HepG2 (cell line): Measurements from ENCODE around the gene ICE2. TPM values are rescaled to one million over a fixed set of nuclear protein-coding genes. Genes with fewer than 3 reads are reported as not detected.

Source experiments
- ATAC-seq: fragments of 200-7000 bp; cut with Tn5 transposase; 3 replicates; pipeline ENCODE4 v1.9.1; 2020; ENCODE audit warnings: mild to moderate bottlenecking, moderate library complexity
- BruUV-seq: library from RNA; stranded (reverse); fragments of 400-500 nt; replicated peaks from 2 replicates; lab custom pipeline; 2021; lab: Mats Ljungman, UMichigan
- CTCF ChIA-PET: fragments of 300-600 bp; formaldehyde crosslinking; extraction: SDS; loops from one replicate; lab custom pipeline; 2021; ENCODE audit warnings: low total read pairs, inconsistent platforms, low intra/inter-chr PET ratio; lab: Yijun Ruan, JAX
- POLR2A ChIA-PET: fragments of 350-600 bp; sonication (Branson Sonifier 250); formaldehyde crosslinking; loops from one replicate; lab custom pipeline; 2020; ENCODE audit warnings: antibody characterized with exemption, inconsistent platforms; lab: Yijun Ruan, JAX
- DNase-seq: peaks from one replicate; pipeline ENCODE4 v3.0.0-alpha.2; 2015; ENCODE audit warnings: low spot score
- FAIRE-seq: peaks from 3 replicates; lab custom pipeline; 2011; peaks lifted over from hg19 to GRCh38; lab: Jason Lieb, UNC
- H2AFZ ChIP-seq: one replicate; pipeline ENCODE4 v1.6.1; 2011; ENCODE audit warnings: low read length, inconsistent platforms
- H3K27ac ChIP-seq: fragments of 300-600 bp; 3 replicates; pipeline ENCODE4 v1.8.0; 2011; ENCODE audit warnings: mixed run types, mild to moderate bottlenecking, mixed read lengths, low read length, inconsistent platforms; ENCODE audit not compliant: insufficient read depth; ENCODE audit errors: extremely low read length
- H3K27me3 ChIP-seq, 2 experiments: fragments of 200-600 bp in 1 of 2; 2 replicates in 1 of 2; 3 replicates in 1 of 2; pipeline versions ENCODE4 v1.6.0 to v1.8.0; 2011; ENCODE audit warnings: low read length in 2 of 2, mild to moderate bottlenecking in 2 of 2, moderate library complexity in 2 of 2, inconsistent platforms in 1 of 2; ENCODE audit not compliant: insufficient read depth in 2 of 2, control insufficient read depth in 1 of 2
- H3K36me3 ChIP-seq, 2 experiments: fragments of 200-600 bp in 1 of 2; replicated peaks in 1 of 2; 2 replicates in 1 of 2; 3 replicates in 1 of 2; pipeline versions ENCODE4 v1.5.1 to v1.8.0; 2011; ENCODE audit warnings: low read length in 2 of 2, inconsistent platforms in 1 of 2; ENCODE audit not compliant: insufficient read depth in 2 of 2, control insufficient read depth in 1 of 2
- H3K4me1 ChIP-seq: 2 replicates; pipeline ENCODE4 v1.5.1; 2012; ENCODE audit warnings: low read length, inconsistent platforms; ENCODE audit not compliant: insufficient read depth
- H3K4me2 ChIP-seq: 2 replicates; pipeline ENCODE4 v1.6.0; 2011; ENCODE audit warnings: low read depth, low read length, inconsistent platforms
- H3K4me3 ChIP-seq, 3 experiments: fragments of 200-600 bp in 1 of 3; sonication (generic), shearing (Covaris generic) in 1 of 3; replicated peaks in 1 of 3; 2 replicates each; pipeline ENCODE4 v1.5.1; 2011 to 2016; ENCODE audit warnings: low read length in 3 of 3, inconsistent platforms in 2 of 3, low read depth in 2 of 3, mild to moderate bottlenecking in 2 of 3, control low read depth in 1 of 3, mixed read lengths in 1 of 3; ENCODE audit not compliant: insufficient read depth in 1 of 3
- H3K79me2 ChIP-seq: one replicate; pipeline ENCODE4 v1.6.1; 2011; ENCODE audit warnings: low read length, inconsistent platforms; ENCODE audit not compliant: insufficient read depth
- H3K9ac ChIP-seq: 2 replicates; pipeline ENCODE4 v1.6.0; 2011; ENCODE audit warnings: mild to moderate bottlenecking, low read depth, low read length, inconsistent platforms; ENCODE audit not compliant: insufficient read depth
- H3K9me3 ChIP-seq: 2 replicates; pipeline ENCODE4 v1.5.1; 2012; ENCODE audit warnings: mild to moderate bottlenecking, low read length
- H4K20me1 ChIP-seq: 2 replicates; pipeline ENCODE4 v1.6.0; 2011; ENCODE audit warnings: inconsistent platforms, mild to moderate bottlenecking, low read length, moderate library complexity; ENCODE audit not compliant: insufficient read depth
- CREM ChIP-seq, 2 experiments: sonication (generic) in 1 of 2; formaldehyde crosslinking in 1 of 2; IDR thresholded peaks; 2 replicates each; pipeline versions ENCODE4 v1.4.0 to v1.6.1; 2016 to 2020; ENCODE audit warnings: antibody characterized with exemption in 1 of 2, mild to moderate bottlenecking in 1 of 2, missing genetic modification reagents in 1 of 2
- JDP2 ChIP-seq: sonication (generic); formaldehyde crosslinking; IDR thresholded peaks from 2 replicates; pipeline ENCODE4 v1.8.1; 2022; ENCODE audit warnings: missing genetic modification reagents, borderline replicate concordance
- NFATC3 ChIP-seq: sonication (generic); formaldehyde crosslinking; IDR thresholded peaks from 2 replicates; pipeline ENCODE4 v1.5.1; 2020; ENCODE audit warnings: mild to moderate bottlenecking, missing genetic modification reagents
- NFIC ChIP-seq: IDR thresholded peaks from 2 replicates; pipeline ENCODE4 v1.6.1; 2012; ENCODE audit warnings: mild to moderate bottlenecking, low read length, inconsistent platforms
- RCOR2 ChIP-seq: IDR thresholded peaks from 2 replicates; pipeline ENCODE4 v1.6.1; 2016; ENCODE audit warnings: missing biosample characterization, missing genetic modification reagents
- TCF12 ChIP-seq, 2 experiments: fragments of 450-650 bp in 1 of 2; sonication (generic) in 1 of 2; formaldehyde crosslinking in 1 of 2; IDR thresholded peaks; 2 replicates each; pipeline versions ENCODE4 v1.6.1 to v1.8.0; 2017 to 2022; ENCODE audit warnings: antibody characterized with exemption in 1 of 2, mild to moderate bottlenecking in 1 of 2, missing genetic modification reagents in 1 of 2, moderate library complexity in 1 of 2
- TCF7 ChIP-seq: sonication (generic); IDR thresholded peaks from 2 replicates; pipeline ENCODE4 v1.6.1; 2016; ENCODE audit warnings: antibody characterized with exemption, low read depth
- XRCC5 ChIP-seq: fragments of 200-400 bp; formaldehyde crosslinking; optimal IDR thresholded peaks from 2 replicates; pipeline ENCODE3; 2017; ENCODE audit warnings: mild to moderate bottlenecking, low read length
- ZBTB21 ChIP-seq: sonication (generic); formaldehyde crosslinking; IDR thresholded peaks from 2 replicates; pipeline ENCODE4 v1.4.0; 2020; ENCODE audit warnings: missing genetic modification reagents
- ZFP36L1 ChIP-seq: sonication (generic); formaldehyde crosslinking; IDR thresholded peaks from 2 replicates; pipeline ENCODE4 v1.8.0; 2022; ENCODE audit warnings: mild to moderate bottlenecking, missing genetic modification reagents, moderate library complexity
- ZNF143 ChIP-seq: sonication (generic); formaldehyde crosslinking; IDR thresholded peaks from 2 replicates; pipeline ENCODE4 v1.4.0; 2020; ENCODE audit warnings: missing genetic modification reagents
- ZNF607 ChIP-seq: sonication (generic); formaldehyde crosslinking; IDR thresholded peaks from 2 replicates; pipeline ENCODE4 v1.5.1; 2020; ENCODE audit warnings: missing genetic modification reagents, mild to moderate bottlenecking, borderline replicate concordance
- ZNF747 ChIP-seq: sonication (generic); formaldehyde crosslinking; IDR thresholded peaks from 2 replicates; pipeline ENCODE4 v1.8.1; 2023; ENCODE audit warnings: missing genetic modification reagents, mild to moderate bottlenecking, borderline replicate concordance
- WGBS: methylation state at CpG from one replicate; pipeline ENCODE4 v1.1.6; 2017; ENCODE audit warnings: low lambda C conversion rate; 5-methylcytosine and 5-hydroxymethylcytosine counted together
- in situ Hi-C: cut with HindIII; loops from 2 replicates; pipeline ENCODE4 v1.10.0; 2017; ENCODE audit warnings: low pct_unique_long_range_greater_than_20kb; ENCODE audit not compliant: extremely low pct_ligation_motif_present
- intact Hi-C: fragments of 100-400 bp; cut with micrococcal nuclease; formaldehyde crosslinking; loops from one replicate; pipeline ENCODE4 v1.10.0; 2022; ENCODE audit not compliant: unreplicated experiment
- polyA plus RNA-seq, 8 experiments: library from polyadenylated mRNA; depleted of rRNA in 3 of 8; stranded (reverse) in 7 of 8; unstranded in 1 of 8; fragments of >200 nt; fragmentation: Illumina TruSeq in 4 of 8; extraction: Trizol in 4 of 8; gene quantifications; 2 replicates each; pipeline versions ENCODE4 v1.2.1 to v1.2.3, GENCODE V29; 2011 to 2016; ENCODE audit warnings: low read depth in 4 of 8, missing spikeins in 1 of 8, mixed read lengths in 1 of 8; ENCODE audit not compliant: insufficient read depth in 1 of 8
- total RNA-seq, 5 experiments: library from RNA; depleted of rRNA; stranded (reverse); fragments of >200 nt; fragmentation: Illumina TruSeq; extraction: Trizol; gene quantifications; 2 replicates each; pipeline ENCODE4 v1.2.3, GENCODE V29; 2016; ENCODE audit warnings: low read depth in 1 of 5
- TF ChIP-seq, protein P1 (sequence below): sonication (generic); formaldehyde crosslinking; IDR thresholded peaks from 2 replicates; pipeline ENCODE4 v1.8.1; 2023; ENCODE audit warnings: missing genetic modification reagents, inconsistent platforms, borderline replicate concordance

The ICE2 gene
- total and polyA plus RNA-seq, 2 of the 13 experiments (the other 11 are each of a cell fraction or from before 2014, with no cell fraction given): 24.8 to 26.4 TPM

DNA sequence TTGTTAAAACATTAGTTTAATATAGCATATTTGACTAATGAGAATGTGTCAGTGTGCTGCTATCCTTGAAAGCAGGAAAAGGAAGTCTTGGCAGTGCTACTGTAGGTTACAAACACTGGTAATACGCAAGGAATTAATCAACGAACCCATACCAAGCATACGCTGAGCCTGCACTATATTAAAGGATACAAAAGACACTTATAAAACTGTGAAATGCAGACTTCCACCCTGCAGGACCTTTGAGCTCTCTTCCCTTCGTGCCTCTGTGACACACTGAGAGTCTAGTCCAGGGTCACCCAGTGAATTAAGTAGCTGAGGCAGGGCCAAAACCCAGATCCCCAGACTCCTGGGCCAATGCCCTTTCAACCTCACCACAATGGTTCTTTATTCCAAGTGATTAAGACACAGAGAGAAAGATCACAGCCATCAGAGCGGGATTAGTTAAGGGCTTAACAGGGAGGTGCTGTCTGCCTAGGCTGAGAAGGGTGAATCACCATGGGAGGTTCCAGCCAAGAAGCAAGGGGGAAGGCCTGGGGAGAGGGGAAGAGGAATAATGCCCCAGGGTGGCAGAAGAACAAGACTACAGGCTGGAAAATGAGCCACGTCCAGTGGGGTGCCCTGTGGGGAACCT is 88.0 kb downstream of the ICE2 start (continued):
- TF ChIP-seq, protein P1, sequence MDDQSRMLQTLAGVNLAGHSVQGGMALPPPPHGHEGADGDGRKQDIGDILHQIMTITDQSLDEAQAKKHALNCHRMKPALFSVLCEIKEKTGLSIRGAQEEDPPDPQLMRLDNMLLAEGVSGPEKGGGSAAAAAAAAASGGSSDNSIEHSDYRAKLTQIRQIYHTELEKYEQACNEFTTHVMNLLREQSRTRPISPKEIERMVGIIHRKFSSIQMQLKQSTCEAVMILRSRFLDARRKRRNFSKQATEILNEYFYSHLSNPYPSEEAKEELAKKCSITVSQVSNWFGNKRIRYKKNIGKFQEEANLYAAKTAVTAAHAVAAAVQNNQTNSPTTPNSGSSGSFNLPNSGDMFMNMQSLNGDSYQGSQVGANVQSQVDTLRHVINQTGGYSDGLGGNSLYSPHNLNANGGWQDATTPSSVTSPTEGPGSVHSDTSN (CRISPR knock-in tag): no peak
- TF ChIP-seq ZNF607 (CRISPR knock-in tag): 0 out of 2 replicates have a peak, but pooled peaks have one; percentile 33
- TF ChIP-seq ZNF143 (CRISPR knock-in tag): no peak
- TF ChIP-seq NFIC: 0 out of 2 replicates have a peak, but pooled peaks have one; percentile 28
- peak; percentile 56 for TF ChIP-seq XRCC5
- no peak for TF ChIP-seq ZBTB21 (CRISPR knock-in tag)
- peak; percentile 78 for TF ChIP-seq RCOR2 (CRISPR knock-in tag)
- no peak; the same call in 1 of the 2 replicates for TF ChIP-seq CREM (IDR thresholded peaks at IDR 0.05)
- TF ChIP-seq CREM (CRISPR knock-in tag; IDR thresholded peaks at IDR 0.05): no peak
- TF ChIP-seq TCF7: peak; percentile 32
- TF ChIP-seq TCF12 (IDR thresholded peaks at IDR 0.05): no peak
- no peak for TF ChIP-seq TCF12 (CRISPR knock-in tag; IDR thresholded peaks at IDR 0.05)
- TF ChIP-seq NFATC3 (CRISPR knock-in tag): no peak
- TF ChIP-seq, all 625 proteins: peak for 42

DNA sequence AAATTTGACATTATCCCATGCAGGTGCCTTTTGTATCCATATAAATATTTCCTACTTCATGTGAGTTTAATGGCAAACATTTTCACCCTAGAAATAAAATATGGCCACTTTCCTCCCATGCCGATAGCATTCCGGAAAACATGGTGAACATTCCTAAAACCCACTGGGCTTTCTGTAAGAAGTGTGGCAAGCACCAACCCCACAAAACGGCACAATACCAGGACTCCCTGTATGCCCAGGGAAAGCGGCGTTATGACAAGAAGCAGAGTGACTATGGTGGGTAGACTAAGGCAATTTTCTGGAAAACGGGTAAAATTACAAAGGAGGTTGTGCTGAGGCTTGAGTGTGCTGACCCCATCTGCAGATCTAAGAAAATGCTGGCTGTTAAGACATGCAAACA is 88.7 kb downstream of the ICE2 start:
- H3K9me3 ChIP-seq: no peaks in the 10 kb centered on the region
- no peak for TF ChIP-seq ZNF747 (CRISPR knock-in tag)
- 0 out of 2 replicates have a peak, but pooled peaks have one; percentile 10 for TF ChIP-seq ZFP36L1 (CRISPR knock-in tag)
- TF ChIP-seq JDP2: no peak
- TF ChIP-seq, all 625 proteins: peak for 1
- intact Hi-C loops (loop anchor here (5.0 kb wide), 2 partner anchors 52 to 87 kb away; partner anchors contain the start of gene ICE2), in situ Hi-C loops (no loop called here)
- no peaks in the 10 kb centered on the region for H3K27me3 ChIP-seq
- H4K20me1 ChIP-seq: no peaks in the 10 kb centered on the region
- ChIA-PET POLR2A (interaction anchor here (1.0 to 6.1 kb wide), 4 partner anchors 11 to 16 kb away, joined by 3 to 117 read pairs (median 8); no protein-coding TSS in a partner anchor), CTCF (no interaction called here)
- peak overlapping the region; percentile 79 for H3K9ac ChIP-seq
- H3K4me1 ChIP-seq: peaks cover 90% of the 10 kb centered on the region
- whole genome bisulfite sequencing: 92% methylated on average over 6 of the region's 6 CpGs
- DNase-seq (no peak), FAIRE-seq (no peak), ATAC-seq (no peak)
- H3K27ac ChIP-seq: peak overlapping the region; percentile 96
- H3K36me3 ChIP-seq: peaks cover 1 to 8% of the 10 kb centered on the region in 2 experiments; a peak in 3 of 5 replicates
- peak overlapping the region; percentile 59 for H3K4me2 ChIP-seq
- peaks cover 77% of the 10 kb centered on the region for H3K79me2 ChIP-seq
- BruUV-seq: no TSS peak
- H2AFZ ChIP-seq: no peak overlapping the region
- no peak overlapping the region for H3K4me3 ChIP-seq
